ENCODE data around the gene ASCC1.

DNA sequence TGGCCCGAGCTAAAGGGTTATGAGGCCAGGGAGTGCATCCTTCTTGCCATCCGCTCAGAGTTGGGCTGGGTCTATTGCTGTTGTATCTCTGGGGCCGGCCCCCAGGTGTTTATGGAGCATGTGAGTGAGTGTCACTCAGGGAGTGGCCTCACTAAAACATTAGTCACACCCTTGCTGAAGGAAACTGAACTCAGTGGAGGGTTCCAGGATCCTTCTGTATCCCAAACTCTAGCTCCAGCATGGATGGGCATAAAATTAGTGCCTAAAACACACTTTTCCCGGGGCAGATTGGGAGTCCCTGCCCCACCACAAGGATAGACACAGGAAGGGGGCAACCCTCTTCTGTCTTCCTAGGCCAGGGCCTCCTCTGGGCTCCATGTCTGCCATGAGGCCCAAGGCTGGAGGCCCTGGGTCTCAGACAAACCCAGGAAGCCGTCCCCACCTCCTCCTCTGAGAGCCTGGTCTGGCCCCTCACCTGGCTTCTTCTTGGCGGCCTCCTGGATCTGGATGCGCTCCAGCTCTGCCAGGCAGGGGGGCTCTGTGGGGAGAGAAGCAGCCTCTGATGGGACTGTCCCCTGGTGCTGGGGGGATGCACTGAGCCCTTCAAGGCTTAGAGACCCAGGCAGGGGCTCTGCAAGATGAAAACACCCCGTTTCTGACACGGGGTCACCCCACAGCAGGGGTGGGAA, 152.2 kb downstream of the ASCC1 start:
- no peak for TF ChIP-seq BRCA1 (CRISPR knock-in tag; IDR thresholded peaks at IDR 0.05)
- TF ChIP-seq, protein P1, sequence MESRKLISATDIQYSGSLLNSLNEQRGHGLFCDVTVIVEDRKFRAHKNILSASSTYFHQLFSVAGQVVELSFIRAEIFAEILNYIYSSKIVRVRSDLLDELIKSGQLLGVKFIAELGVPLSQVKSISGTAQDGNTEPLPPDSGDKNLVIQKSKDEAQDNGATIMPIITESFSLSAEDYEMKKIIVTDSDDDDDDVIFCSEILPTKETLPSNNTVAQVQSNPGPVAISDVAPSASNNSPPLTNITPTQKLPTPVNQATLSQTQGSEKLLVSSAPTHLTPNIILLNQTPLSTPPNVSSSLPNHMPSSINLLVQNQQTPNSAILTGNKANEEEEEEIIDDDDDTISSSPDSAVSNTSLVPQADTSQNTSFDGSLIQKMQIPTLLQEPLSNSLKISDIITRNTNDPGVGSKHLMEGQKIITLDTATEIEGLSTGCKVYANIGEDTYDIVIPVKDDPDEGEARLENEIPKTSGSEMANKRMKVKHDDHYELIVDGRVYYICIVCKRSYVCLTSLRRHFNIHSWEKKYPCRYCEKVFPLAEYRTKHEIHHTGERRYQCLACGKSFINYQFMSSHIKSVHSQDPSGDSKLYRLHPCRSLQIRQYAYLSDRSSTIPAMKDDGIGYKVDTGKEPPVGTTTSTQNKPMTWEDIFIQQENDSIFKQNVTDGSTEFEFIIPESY (CRISPR knock-in tag; IDR thresholded peaks at IDR 0.05) = no peak

Measured in HepG2 (cell line).